ENCODE results near the gene VAV3. TPM values are rescaled to one million over a fixed set of nuclear protein-coding genes. Genes with fewer than 3 reads are reported as not detected.

Gene VAV3
- total and polyA plus RNA-seq, 10 of the 15 experiments (the other 5 are each of a cell fraction or from before 2014, with no cell fraction given): 0.84 to 5.5 (median 3.4) TPM

GRCh38 chr1:107760065-107760464, 204.9 kb downstream of the VAV3 start (continued):
- no peak for TF ChIP-seq ZBTB40 (IDR thresholded peaks at IDR 0.05; ENCODE audit: borderline replicate concordance)
- no peak for TF ChIP-seq RUNX3 (IDR thresholded peaks at IDR 0.05; ENCODE audit: low read length)
- TF ChIP-seq HDGF (IDR thresholded peaks at IDR 0.05): no peak
- no peak for TF ChIP-seq MYC (IDR thresholded peaks at IDR 0.05; ENCODE audit: insufficient read depth, insufficient read length, insufficient replicate concordance, low read length, severe bottlenecking)
- no peak for TF ChIP-seq STAT3 (IDR thresholded peaks at IDR 0.05; ENCODE audit: low read depth, low read length)
- no peak for TF ChIP-seq NR2C1 (IDR thresholded peaks at IDR 0.05)
- no peak for TF ChIP-seq YY1 (IDR thresholded peaks at IDR 0.05; ENCODE audit: low read depth, low read length)

- Histone ChIP-seq H2AFZ (ENCODE audit: control insufficient read depth, low read depth, low read length) (no peak overlapping the region), H3K4me3 (no peak overlapping the region), H3K36me3 (ENCODE audit: control insufficient read depth in 2 of 2, insufficient read depth in 2 of 2, low read length in 1 of 2) (no peaks in the 10 kb centered on the region), H3K27ac (ENCODE audit: control insufficient read depth, insufficient read depth) (no peak overlapping the region), H3K4me1 (ENCODE audit: control insufficient read depth, insufficient read depth, low read length) (no peaks in the 10 kb centered on the region), H3K27me3 (replicated peaks in 1 of 2; ENCODE audit: control insufficient read depth in 2 of 2, insufficient read depth in 2 of 2, low read length in 1 of 2) (no peaks in the 10 kb centered on the region), H3K79me2 (ENCODE audit: control insufficient read depth, insufficient read depth, low read length) (no peaks in the 10 kb centered on the region), H3K4me2 (ENCODE audit: control insufficient read depth, insufficient read depth) (no peak overlapping the region), H3K9me3 (replicated peaks; ENCODE audit: control insufficient read depth, insufficient read depth, low read length) (no peaks in the 10 kb centered on the region), H3K9ac (ENCODE audit: control insufficient read depth, insufficient read depth, low read length) (no peak overlapping the region), H4K20me1 (ENCODE audit: control insufficient read depth, insufficient read depth) (no peaks in the 10 kb centered on the region)
- BruUV-seq (replicated peaks): no TSS peak
- ChIA-PET POLR2A (no interaction called here), RAD21 (ENCODE audit: unreplicated experiment) (interaction anchor here (0.8 to 6.7 kb wide), 7 partner anchors 27 to 706 kb away, joined by 3 to 32 read pairs (median 6); no protein-coding TSS in a partner anchor), CTCF (interaction anchor here (0.8 to 6.0 kb wide), 27 partner anchors 8 to 613 kb away, joined by 3 to 69 read pairs (median 4); no protein-coding TSS in a partner anchor), SMC1A (ENCODE audit: uncharacterized antibody, unreplicated experiment) (interaction anchor here (0.7 to 7.2 kb wide), 16 partner anchors 12 to 553 kb away, joined by 3 to 44 read pairs (median 4); no protein-coding TSS in a partner anchor)
- in situ Hi-C loops (cut with MboI): no loop called here
- FAIRE-seq: no peak
- peak; percentile 83 for ATAC-seq
- WGBS (ENCODE audit: insufficient coverage, insufficient replicate concordance, low lambda C conversion rate, missing lambda C conversion rate): under 1% methylated on average over 6 of the region's 6 CpGs
- intact Hi-C loops (cut with micrococcal nuclease; ENCODE audit: unreplicated experiment): loop anchor here (2.0 kb wide), 3 partner anchors 222 to 554 kb away; no protein-coding TSS in a partner anchor
- DNase-seq (ENCODE audit: low read depth, low spot score): peak; percentile 19
- TF ChIP-seq ATF7 (IDR thresholded peaks at IDR 0.05; ENCODE audit: low read depth) (no peak), WRNIP1 (IDR thresholded peaks at IDR 0.05; ENCODE audit: borderline replicate concordance, low read depth, low read length) (no peak), HSF1 (IDR thresholded peaks at IDR 0.05; ENCODE audit: low read depth, low read length) (no peak), RUNX3 (IDR thresholded peaks at IDR 0.05; ENCODE audit: low read length) (peak; percentile 77), CBFB (IDR thresholded peaks at IDR 0.05; ENCODE audit: low read depth) (0 out of 2 replicates have a peak, but pooled peaks have one; percentile 32), MTA3 (IDR thresholded peaks at IDR 0.05; ENCODE audit: borderline replicate concordance, low read length) (no peak), SREBF1 (IDR thresholded peaks at IDR 0.05; ENCODE audit: low read length) (no peak), ETV6 (conservative IDR thresholded peaks at IDR 0.05 in 1 of 2, IDR thresholded peaks at IDR 0.05 in 1 of 2; ENCODE audit: borderline replicate concordance in 1 of 2, low read depth in 1 of 2) (no peak), CTCF (IDR thresholded peaks at IDR 0.05 in 2 of 3, conservative IDR thresholded peaks at IDR 0.05 in 1 of 3; ENCODE audit: control insufficient read depth in 2 of 3, extremely low read depth in 1 of 3, insufficient read depth in 1 of 3, low read depth in 3 of 3, low read length in 3 of 3) (peak; percentile 53 to 68 (median 60))
These were observed 214.5 kb downstream of the VAV3 start for GRCh38 chr1:107750364-107750959.

Measured in GM12878 (cell line).